Neural cell (in vitro differentiated cells): ENCODE measurements around the gene ZNF521. TPM values are rescaled to one million over a fixed set of nuclear protein-coding genes. Genes with fewer than 3 reads are reported as not detected.

ENCODE experiments used
- H2AFZ ChIP-seq: fragments of 200-600, 300-800 bp; sonication (generic), shearing (Covaris generic); 2 replicates; pipeline ENCODE4 v1.6.0; 2014; ENCODE audit warnings: low read depth, mild to moderate bottlenecking, antibody characterized with exemption, low read length, moderate library complexity
- H3F3A ChIP-seq: fragments of 200-600 bp; shearing (Covaris generic); 2 replicates; pipeline ENCODE4 v1.6.1; 2016; ENCODE audit warnings: mild to moderate bottlenecking, moderate library complexity, mixed read lengths, antibody characterized with exemption, low read length; ENCODE audit not compliant: insufficient read depth, poor library complexity, severe bottlenecking
- H3K27ac ChIP-seq: fragments of 200-600, 300-800 bp; sonication (generic), shearing (Covaris generic); 2 replicates; pipeline ENCODE4 v1.5.1; 2014; ENCODE audit warnings: mild to moderate bottlenecking, low read length, moderate library complexity
- H3K27me3 ChIP-seq: fragments of 300-800, 200-600 bp; sonication (generic), shearing (Covaris generic); 2 replicates; pipeline ENCODE4 v1.6.0; 2014; ENCODE audit warnings: mild to moderate bottlenecking, low read depth, low read length, moderate library complexity; ENCODE audit not compliant: insufficient read depth
- H3K36me3 ChIP-seq: fragments of 300-800, 200-600 bp; sonication (generic), shearing (Covaris generic); 2 replicates; pipeline ENCODE4 v1.5.1; 2014; ENCODE audit warnings: mild to moderate bottlenecking, antibody characterized with exemption, low read length, moderate library complexity; ENCODE audit not compliant: insufficient read depth
- H3K4me2 ChIP-seq: fragments of 300-800, 200-600 bp; sonication (generic), shearing (Covaris generic); 2 replicates; pipeline ENCODE4 v1.6.0; 2014; ENCODE audit warnings: mild to moderate bottlenecking, low read length
- H3K4me3 ChIP-seq: fragments of 300-800, 200-600 bp; sonication (generic), shearing (Covaris generic); 2 replicates; pipeline ENCODE4 v1.5.1; 2014; ENCODE audit warnings: mild to moderate bottlenecking, low read length, moderate library complexity
- H3K79me2 ChIP-seq: fragments of 200-600 bp; shearing (Covaris generic); replicated peaks from 2 replicates; pipeline ENCODE4 v1.6.0; 2014; ENCODE audit warnings: mild to moderate bottlenecking, low read length, moderate library complexity; ENCODE audit not compliant: insufficient read depth
- H3K9ac ChIP-seq: fragments of 300-800, 200-600 bp; sonication (generic), shearing (Covaris generic); 2 replicates; pipeline ENCODE4 v1.6.1; 2016; ENCODE audit warnings: mild to moderate bottlenecking, low read length, mixed read lengths
- H3K9me2 ChIP-seq: fragments of 200-600 bp; shearing (Covaris generic); 2 replicates; pipeline ENCODE4 v1.6.1; 2016; ENCODE audit warnings: mild to moderate bottlenecking, low read length, mixed read lengths; ENCODE audit not compliant: insufficient read depth
- H3K9me3 ChIP-seq: fragments of 200-600, 300-800 bp; sonication (generic), shearing (Covaris generic); 2 replicates; pipeline ENCODE4 v1.6.1; 2016; ENCODE audit warnings: mild to moderate bottlenecking, mixed run types, low read length, moderate library complexity, mixed read lengths
- H4K20me1 ChIP-seq: fragments of 200-600 bp; shearing (Covaris generic); 2 replicates; pipeline ENCODE4 v1.6.1; 2016; ENCODE audit warnings: mild to moderate bottlenecking, mixed run types; ENCODE audit not compliant: insufficient read depth
- EP300 ChIP-seq: fragments of 450-650 bp; conservative IDR thresholded peaks from 2 replicates; pipeline ENCODE4 v1.6.1; 2014; ENCODE audit warnings: antibody characterized with exemption, mild to moderate bottlenecking, moderate library complexity; ENCODE audit not compliant: poor library complexity, severe bottlenecking
- EZH2 ChIP-seq: fragments of 200-600, 300-800 bp; shearing (Covaris generic), sonication (generic); IDR thresholded peaks from 2 replicates; pipeline ENCODE4 v1.6.1; 2014; ENCODE audit warnings: antibody characterized with exemption, low read length, borderline replicate concordance, mild to moderate bottlenecking; ENCODE audit not compliant: insufficient read depth, poor library complexity, severe bottlenecking
- MXI1 ChIP-seq: fragments of 450-650 bp; conservative IDR thresholded peaks from 2 replicates; pipeline ENCODE4 v1.6.1; 2014; ENCODE audit warnings: antibody characterized with exemption, mild to moderate bottlenecking; ENCODE audit not compliant: poor library complexity, severe bottlenecking
- POLR2AphosphoS5 ChIP-seq: IDR thresholded peaks from 2 replicates; pipeline ENCODE4 v1.6.1; 2012
- RAD21 ChIP-seq: fragments of 450-650 bp; conservative IDR thresholded peaks from 2 replicates; pipeline ENCODE4 v1.6.1; 2014; ENCODE audit warnings: antibody characterized with exemption, mild to moderate bottlenecking, moderate library complexity
- REST ChIP-seq: IDR thresholded peaks from 2 replicates; pipeline ENCODE4 v1.6.1; 2012; ENCODE audit warnings: borderline replicate concordance
- SMC3 ChIP-seq: fragments of 450-650 bp; conservative IDR thresholded peaks from 2 replicates; pipeline ENCODE4 v1.6.1; 2014; ENCODE audit warnings: antibody characterized with exemption, mild to moderate bottlenecking, moderate library complexity; ENCODE audit not compliant: poor library complexity
- polyA plus RNA-seq: library from polyadenylated mRNA; depleted of rRNA; stranded (reverse); fragments of >200 nt; gene quantifications from 2 replicates; pipeline ENCODE4 v1.2.3, GENCODE V29; 2014

ZNF521 gene
- polyA plus RNA-seq, 1 donor from 2014 or later: 101 TPM

- no peaks in the 10 kb centered on the region for H3K9me3 ChIP-seq
- H3K36me3 ChIP-seq: peaks cover 8% of the 10 kb centered on the region
- no peak for TF ChIP-seq EZH2
- no peak for TF ChIP-seq RAD21
- no peak for TF ChIP-seq REST
- TF ChIP-seq SMC3: no peak
- H3K9me2 ChIP-seq: no peaks in the 10 kb centered on the region
- H3K27ac ChIP-seq: no peak overlapping the region
- peaks cover 66% of the 10 kb centered on the region for H3K79me2 ChIP-seq
- no peak overlapping the region for H3K4me2 ChIP-seq
- no peak overlapping the region for H2AFZ ChIP-seq
- H3K9ac ChIP-seq: no peak overlapping the region
- no peaks in the 10 kb centered on the region for H3F3A ChIP-seq
- no peaks in the 10 kb centered on the region for H4K20me1 ChIP-seq
- no peaks in the 10 kb centered on the region for H3K27me3 ChIP-seq
- H3K4me3 ChIP-seq: no peak overlapping the region
These were observed 29.2 kb downstream of the ZNF521 start for GRCh38 chr18:25322806-25323205.

- TF ChIP-seq MXI1 (no peak), POLR2AphosphoS5 (no peak), EZH2 (no peak), SMC3 (no peak)
- no peaks in the 10 kb centered on the region for H3K9me3 ChIP-seq
- H3K36me3 ChIP-seq: peaks cover 5% of the 10 kb centered on the region
- H3K4me2 ChIP-seq: no peak overlapping the region
- no peaks in the 10 kb centered on the region for H3F3A ChIP-seq
- no peak overlapping the region for H2AFZ ChIP-seq
- no peaks in the 10 kb centered on the region for H4K20me1 ChIP-seq
- H3K79me2 ChIP-seq: peaks cover 47% of the 10 kb centered on the region
- no peak overlapping the region for H3K9ac ChIP-seq
- H3K27ac ChIP-seq: no peak overlapping the region
- no peak overlapping the region for H3K4me3 ChIP-seq
- no peaks in the 10 kb centered on the region for H3K27me3 ChIP-seq
- no peaks in the 10 kb centered on the region for H3K9me2 ChIP-seq
These were observed 35.5 kb downstream of the ZNF521 start for GRCh38 chr18:25316381-25317018.

GRCh38 chr18:25314838-25315190 lies 37.2 kb downstream of the ZNF521 start:
- no peaks in the 10 kb centered on the region for H3K9me3 ChIP-seq
- H3K9me2 ChIP-seq: no peaks in the 10 kb centered on the region
- no peak overlapping the region for H3K4me2 ChIP-seq
- H3K79me2 ChIP-seq: peaks cover 61% of the 10 kb centered on the region
- H3K36me3 ChIP-seq: no peaks in the 10 kb centered on the region
- no peak overlapping the region for H2AFZ ChIP-seq
- H3K27me3 ChIP-seq: no peaks in the 10 kb centered on the region
- H3K27ac ChIP-seq: no peak overlapping the region
- H3F3A ChIP-seq: no peaks in the 10 kb centered on the region
- H4K20me1 ChIP-seq: no peaks in the 10 kb centered on the region
- no peak overlapping the region for H3K9ac ChIP-seq
- no peak overlapping the region for H3K4me3 ChIP-seq
- TF ChIP-seq MXI1 (no peak), EP300 (no peak)
